Measurements from ENCODE around the gene GPRC5D. TPM values are rescaled to one million over a fixed set of nuclear protein-coding genes. Genes with fewer than 3 reads are reported as not detected.

The GPRC5D gene
- total RNA-seq, 1 experiment from 2014 or later, result 0.33 TPM

- no peaks in the 10 kb centered on the region for H3K36me3 Mint-ChIP-seq
- peak within 1 kb of the TSS; percentile 67; the same call in 1 of the 2 replicates for H3K27ac Mint-ChIP-seq
- peak within 1 kb of the TSS; percentile 96 for H3K4me3 Mint-ChIP-seq
- peaks cover 32% of the 10 kb centered on the region for H3K27me3 Mint-ChIP-seq (ENCODE audit: low read depth)
- peak; percentile 95 for DNase-seq (ENCODE audit: low spot score)
- H3K9me3 Mint-ChIP-seq, result no peaks in the 10 kb centered on the region
- peak; percentile 88 for ATAC-seq
- ChIA-PET CTCF (interaction anchor here (1.2 to 1.6 kb wide), 3 partner anchors 14 to 212 kb away, joined by 5 to 6 read pairs (median 5); no protein-coding TSS in a partner anchor), POLR2A (no interaction called here)
- H3K4me1 Mint-ChIP-seq, result peaks cover 53% of the 10 kb centered on the region
- TF ChIP-seq ZNF416 (CRISPR knock-in tag; IDR thresholded peaks at IDR 0.05) (no peak), SP1 (CRISPR knock-in tag; conservative IDR thresholded peaks at IDR 0.05) (peak; percentile 96), ZNF281 (CRISPR knock-in tag; IDR thresholded peaks at IDR 0.05) (peak; percentile 63; the same call in 1 of the 2 replicates), TCF7 (CRISPR knock-in tag; IDR thresholded peaks at IDR 0.05; ENCODE audit: low read depth) (no peak), ETV6 (CRISPR knock-in tag; IDR thresholded peaks at IDR 0.05) (peak; percentile 20; the same call in 1 of the 2 replicates), CREM (CRISPR knock-in tag; IDR thresholded peaks at IDR 0.05) (0 out of 2 replicates have a peak, but pooled peaks have one; percentile 46), TP53 (CRISPR knock-in tag; IDR thresholded peaks at IDR 0.05) (peak; percentile 86; the same call in 1 of the 2 replicates), CBFB (CRISPR knock-in tag; IDR thresholded peaks at IDR 0.05; ENCODE audit: low read depth) (peak; percentile 82), NFATC4 (CRISPR knock-in tag; IDR thresholded peaks at IDR 0.05) (no peak), NR3C1 (CRISPR knock-in tag; conservative IDR thresholded peaks at IDR 0.05; ENCODE audit: low read depth) (peak; percentile 96; the same call in 1 of the 2 replicates), MAX (CRISPR knock-in tag; IDR thresholded peaks at IDR 0.05) (peak; percentile 73), FOXP1 (CRISPR knock-in tag; IDR thresholded peaks at IDR 0.05; ENCODE audit: borderline replicate concordance) (peak; percentile 89; the same call in 1 of the 2 replicates), ESRRA (CRISPR knock-in tag; IDR thresholded peaks at IDR 0.05; ENCODE audit: borderline replicate concordance) (peak; percentile 71; the same call in 1 of the 2 replicates), HMGXB4 (CRISPR knock-in tag; IDR thresholded peaks at IDR 0.05) (peak; percentile 49; the same call in 1 of the 2 replicates), FOXK1 (CRISPR knock-in tag; IDR thresholded peaks at IDR 0.05) (peak; percentile 32; the same call in 1 of the 2 replicates), ZNF138 (CRISPR knock-in tag; conservative IDR thresholded peaks at IDR 0.05) (0 out of 2 replicates have a peak, but pooled peaks have one; percentile 84), E2F4 (CRISPR knock-in tag; IDR thresholded peaks at IDR 0.05; ENCODE audit: borderline replicate concordance, low read depth) (peak; percentile 15; the same call in 1 of the 2 replicates), AFF4 (CRISPR knock-in tag; IDR thresholded peaks at IDR 0.05; ENCODE audit: borderline replicate concordance) (0 out of 2 replicates have a peak, but pooled peaks have one; percentile 36), ZBTB21 (CRISPR knock-in tag; IDR thresholded peaks at IDR 0.05; ENCODE audit: borderline replicate concordance) (peak; percentile 73), E2F5 (CRISPR knock-in tag; IDR thresholded peaks at IDR 0.05) (peak; percentile 77; the same call in 1 of the 2 replicates), FOXP4 (CRISPR knock-in tag; IDR thresholded peaks at IDR 0.05) (no peak; the same call in 1 of the 2 replicates), ZNF232 (CRISPR knock-in tag; IDR thresholded peaks at IDR 0.05) (no peak)
These were observed 48.1 kb upstream of the GPRC5D start, which contains the start of gene HEBP1 for GRCh38 chr12:12999959-13000615. TSS of gene HEBP1 (minus strand) at chr12:13000265. CDS start at chr12:13000114, 151 bp downstream.

All from WTC11 (cell line).